NCI-H526 (cell line): ENCODE measurements around the gene PSMA3.

ENCODE experiments used
- DNase-seq, 2 experiments: peaks; one replicate each; lab custom pipeline; 2025; lab: John Stamatoyannopoulos, UW

The PSMA3 gene

DNA sequence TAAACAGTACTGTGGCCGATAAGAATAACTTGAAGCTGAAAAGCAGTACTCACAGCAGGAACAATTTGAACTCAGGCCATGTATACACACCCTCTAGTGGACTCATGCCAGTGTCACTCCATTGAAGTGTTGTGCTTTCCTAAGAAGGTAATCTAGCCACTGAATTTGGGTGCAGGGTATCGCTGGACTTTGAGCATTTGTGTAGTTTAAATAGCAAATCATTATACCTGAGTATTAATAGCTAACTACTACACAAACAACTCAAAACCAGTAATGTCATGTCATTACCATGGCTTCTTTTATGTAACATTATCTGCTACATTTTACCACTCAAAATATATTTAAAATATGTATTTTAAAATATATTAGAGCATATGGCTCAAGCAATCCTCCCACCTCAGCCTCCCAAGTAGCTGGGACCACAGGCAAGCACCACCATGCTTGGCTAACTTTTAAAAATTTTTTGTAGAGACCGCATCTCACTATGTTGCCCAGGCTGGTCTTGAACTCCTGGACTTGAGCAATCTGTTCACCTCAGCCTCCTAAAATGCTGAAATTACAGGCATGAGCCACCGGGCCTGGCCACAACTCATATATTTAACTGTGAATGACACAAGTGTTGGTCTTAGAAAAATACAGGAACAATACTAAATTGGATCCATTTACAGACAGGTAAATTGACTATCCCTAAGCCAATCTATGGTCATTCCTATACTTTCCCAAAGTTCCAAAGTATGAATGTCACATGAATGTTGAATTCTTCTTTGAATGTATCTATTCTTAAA is 28.1 kb downstream of the PSMA3 start:
- DNase-seq = no peak

DNA sequence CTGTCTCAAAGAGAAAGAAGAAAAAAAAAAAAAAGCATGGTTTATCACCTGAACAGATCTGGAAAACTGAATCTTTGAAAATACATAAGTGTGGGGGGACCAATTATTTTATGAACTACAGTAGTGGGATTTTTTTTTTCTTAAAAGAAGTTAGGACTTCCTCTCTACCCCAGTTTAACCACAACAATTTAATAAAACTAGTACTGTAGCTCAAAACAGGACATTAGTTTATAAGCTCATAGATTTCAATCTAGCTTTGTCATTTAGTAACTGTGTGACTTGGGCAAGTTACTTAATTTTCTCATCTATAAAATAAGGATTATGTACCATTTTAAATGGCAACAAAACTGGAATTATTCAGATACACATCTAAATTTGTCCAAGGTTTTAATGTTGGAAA is 30.2 kb downstream of the PSMA3 start:
- no peak for DNase-seq

DNA sequence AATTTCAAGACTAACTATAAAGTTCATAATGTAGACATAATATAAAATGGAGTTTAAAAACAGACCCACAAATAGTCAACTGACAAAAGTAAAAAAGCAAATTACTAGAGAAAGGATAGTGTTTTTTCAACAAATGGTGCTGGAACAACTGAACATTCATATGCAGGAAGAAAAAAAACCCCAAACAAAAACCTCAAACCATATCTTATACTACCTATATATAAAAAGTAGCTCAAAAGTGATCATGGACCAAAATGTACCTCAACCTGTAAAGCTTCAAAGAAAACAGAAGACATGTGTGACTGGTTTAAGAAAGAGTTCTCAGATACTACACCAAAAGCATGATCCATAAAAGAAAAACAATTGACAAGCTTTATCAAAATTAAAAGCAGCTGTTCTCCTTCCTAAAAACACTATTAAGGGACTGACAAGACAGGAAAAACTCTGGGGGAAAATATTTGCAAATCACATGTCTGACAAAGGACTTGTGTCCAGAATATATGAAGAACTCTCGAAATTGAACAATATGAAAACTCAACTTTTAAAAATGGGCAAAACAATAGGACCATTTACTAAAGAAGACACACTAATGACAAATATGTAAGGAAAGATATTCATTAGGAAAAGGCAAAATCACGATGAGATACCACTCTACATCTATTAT is 31.0 kb downstream of the PSMA3 start:
- no peak for DNase-seq

DNA sequence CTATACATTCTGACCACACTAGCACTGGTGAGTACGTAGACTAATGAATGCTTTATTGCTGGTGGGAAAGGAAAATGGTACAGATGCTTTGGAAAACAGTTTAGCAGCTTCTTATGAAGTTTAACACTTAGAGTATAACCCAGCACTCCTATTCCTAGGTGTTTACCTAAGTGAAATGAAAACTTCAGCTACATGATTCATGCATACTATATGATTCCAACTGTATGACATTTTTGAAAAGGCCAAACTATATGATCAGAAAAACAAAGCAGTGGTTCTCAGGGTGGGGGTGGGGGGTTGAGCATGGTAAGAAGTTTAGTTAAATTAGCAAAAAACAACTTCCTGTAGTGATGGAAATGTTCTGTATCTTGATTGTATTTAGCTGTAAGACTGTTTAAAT is 31.6 kb downstream of the PSMA3 start:
- no peak for DNase-seq

DNA sequence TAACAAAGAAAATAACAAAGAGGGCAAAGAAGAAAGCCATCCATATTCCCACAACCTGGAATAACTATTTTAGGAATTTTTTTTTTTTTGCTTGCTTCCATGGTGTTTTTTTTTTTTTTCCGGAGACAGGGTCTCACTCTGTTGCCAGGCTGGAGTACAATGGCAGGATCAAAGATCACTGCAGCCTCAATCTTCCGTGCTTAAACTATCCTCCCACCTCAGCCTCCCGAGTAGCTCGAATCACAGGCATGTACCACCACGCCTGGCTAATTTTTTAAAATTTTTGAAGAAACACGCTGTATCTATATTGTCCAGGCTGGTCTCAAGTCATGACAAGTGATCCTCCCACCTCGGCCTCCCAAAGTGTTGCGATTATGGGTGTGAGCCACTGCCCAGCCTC is 33.5 kb downstream of the PSMA3 start:
- no peak for DNase-seq

DNA sequence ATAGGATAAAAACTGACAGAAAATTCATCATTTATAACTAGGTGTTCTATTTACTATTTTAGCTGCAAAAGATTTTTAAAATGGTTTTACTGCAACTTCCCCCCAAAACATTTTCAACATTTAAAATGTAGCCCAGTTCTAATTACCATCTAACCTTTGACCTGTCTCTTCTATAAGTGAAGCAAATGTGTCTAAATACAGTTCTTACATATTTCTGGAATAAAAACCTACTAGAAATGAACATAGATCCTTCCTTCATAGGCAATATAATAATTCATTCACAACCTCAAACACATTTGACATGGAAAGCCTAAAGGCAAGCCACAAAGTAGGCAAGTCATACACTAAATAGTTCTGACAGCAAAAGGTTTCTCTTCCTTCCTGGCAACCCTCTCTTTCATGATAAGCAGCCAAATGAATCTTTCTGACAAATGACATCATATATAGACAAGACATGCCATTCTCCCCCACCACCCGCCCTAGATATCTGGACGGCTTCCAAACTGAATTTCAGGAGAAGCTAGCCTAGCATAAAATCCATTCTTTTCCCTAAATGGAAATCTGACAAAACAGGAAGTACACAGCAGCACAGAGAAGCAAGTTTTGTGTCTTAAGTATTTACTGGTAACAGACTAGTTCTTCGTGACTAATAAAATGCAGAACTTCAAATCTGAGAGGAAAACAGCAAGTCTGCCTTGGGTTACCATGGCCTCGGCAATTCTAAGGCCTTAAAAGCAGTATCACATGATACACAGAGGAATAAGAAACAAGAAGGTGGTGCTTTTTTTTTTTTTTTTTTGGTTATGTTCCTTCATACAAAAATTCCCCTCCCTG is 36.5 kb downstream of the PSMA3 start:
- no peak for DNase-seq

DNA sequence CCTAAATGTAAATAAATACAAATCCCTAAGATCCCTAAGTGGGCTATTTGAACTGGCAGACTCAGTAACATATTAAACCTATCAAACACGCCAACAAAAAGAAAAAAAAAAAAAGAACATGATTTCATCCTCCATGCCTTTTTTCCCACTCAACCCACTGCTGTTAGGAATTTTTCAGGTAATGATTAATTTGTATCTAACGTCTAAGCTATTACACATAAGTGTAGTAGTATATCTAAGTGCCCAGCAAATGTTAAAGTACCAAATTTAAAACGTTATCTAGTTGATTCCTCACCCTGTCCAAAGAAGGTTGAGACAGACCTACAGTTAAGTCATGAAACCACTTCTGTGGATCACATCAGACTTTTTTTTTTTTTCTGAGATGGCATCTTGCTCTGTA is 37.3 kb downstream of the PSMA3 start:
- DNase-seq = no peak

DNA sequence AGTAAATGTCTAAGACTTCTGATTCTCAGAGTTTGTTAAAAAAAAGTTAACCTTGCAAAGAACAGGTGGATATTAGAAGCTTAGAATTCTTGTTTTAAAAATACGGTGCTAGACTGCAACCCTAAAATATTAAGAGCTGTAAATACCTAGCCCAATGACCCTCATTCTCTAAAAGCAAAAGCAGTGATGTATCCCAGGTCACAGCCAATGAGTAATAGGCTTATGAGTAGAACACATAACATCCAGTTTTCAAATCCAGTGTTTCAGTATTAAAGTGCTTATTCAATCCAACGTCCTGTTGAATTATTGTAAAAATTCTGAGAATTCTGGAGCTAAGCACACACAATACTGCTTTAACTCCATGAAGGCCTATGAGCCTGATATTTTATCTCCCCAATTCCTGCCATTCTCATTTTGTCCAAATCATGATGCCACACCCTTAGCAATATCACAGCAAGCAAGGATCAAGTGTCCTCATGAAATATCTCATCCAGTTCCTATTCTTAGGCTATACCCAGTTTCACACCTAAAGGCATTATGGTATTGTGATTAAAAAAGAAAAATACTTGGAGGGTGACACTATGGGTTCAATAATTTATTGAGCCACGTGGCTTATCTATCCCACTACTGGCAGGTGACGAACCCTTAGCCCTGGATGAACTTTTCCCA is 38.4 kb downstream of the PSMA3 start:
- no peak for DNase-seq

DNA sequence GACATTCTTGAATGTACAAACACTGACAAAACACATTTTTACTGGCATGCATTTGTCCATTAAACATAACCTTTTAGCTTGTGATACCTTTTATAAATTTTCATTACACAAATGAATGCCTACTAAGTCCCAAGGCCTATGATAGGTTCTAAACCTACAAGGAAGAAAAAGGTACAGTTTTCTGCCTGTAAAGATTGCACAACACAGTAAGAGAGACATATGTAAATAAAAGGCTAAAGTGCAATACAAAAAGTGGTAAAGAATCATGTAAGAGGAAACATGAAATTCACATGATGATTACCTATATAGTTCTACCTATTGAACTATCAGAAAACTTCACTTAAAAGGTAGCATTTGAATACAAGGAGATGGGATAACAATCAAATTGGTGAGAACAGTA is 39.1 kb downstream of the PSMA3 start:
- no peak for DNase-seq

DNA sequence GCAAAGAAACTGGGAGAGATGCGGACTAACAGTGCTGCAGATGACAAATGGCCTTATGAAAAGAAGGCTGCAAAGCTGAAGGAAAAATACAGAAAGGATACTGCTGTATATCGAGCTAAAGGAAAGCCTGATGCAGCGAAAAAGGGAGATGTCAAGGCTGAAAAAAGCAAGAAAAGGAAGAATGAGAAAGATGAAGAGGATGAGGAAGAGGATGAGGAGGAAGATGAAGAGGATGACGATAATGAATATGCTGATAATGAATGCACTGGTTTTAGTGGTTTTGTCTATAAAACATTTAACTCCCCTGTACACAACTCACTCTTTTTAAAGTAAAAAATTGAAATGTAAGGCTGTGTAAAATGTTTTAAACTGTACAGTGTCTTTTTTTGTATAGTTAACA is 40.5 kb downstream of the PSMA3 start:
- DNase-seq = no peak

DNA sequence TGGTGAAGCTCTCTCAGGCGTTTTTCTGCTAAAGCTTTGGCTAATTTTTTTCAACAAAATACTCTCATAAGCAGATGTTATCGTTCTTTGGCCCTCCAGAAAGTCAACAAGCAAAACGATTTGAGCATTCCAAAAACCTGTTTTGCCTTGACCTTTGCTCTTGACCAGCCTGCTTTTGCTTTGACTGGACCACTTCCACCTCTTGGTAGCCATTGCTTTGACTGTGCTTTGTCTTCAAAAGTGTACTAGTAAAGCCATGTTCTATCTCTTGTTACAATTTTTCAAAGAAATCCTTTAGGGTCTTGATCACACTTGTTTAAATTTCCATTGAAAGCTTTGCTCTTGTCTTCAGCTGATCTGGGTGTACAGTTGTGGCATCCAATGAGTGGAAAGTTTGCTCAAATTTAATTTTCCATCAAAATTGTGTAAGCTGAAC is 43.0 kb downstream of the PSMA3 start:
- no peak for DNase-seq

DNA sequence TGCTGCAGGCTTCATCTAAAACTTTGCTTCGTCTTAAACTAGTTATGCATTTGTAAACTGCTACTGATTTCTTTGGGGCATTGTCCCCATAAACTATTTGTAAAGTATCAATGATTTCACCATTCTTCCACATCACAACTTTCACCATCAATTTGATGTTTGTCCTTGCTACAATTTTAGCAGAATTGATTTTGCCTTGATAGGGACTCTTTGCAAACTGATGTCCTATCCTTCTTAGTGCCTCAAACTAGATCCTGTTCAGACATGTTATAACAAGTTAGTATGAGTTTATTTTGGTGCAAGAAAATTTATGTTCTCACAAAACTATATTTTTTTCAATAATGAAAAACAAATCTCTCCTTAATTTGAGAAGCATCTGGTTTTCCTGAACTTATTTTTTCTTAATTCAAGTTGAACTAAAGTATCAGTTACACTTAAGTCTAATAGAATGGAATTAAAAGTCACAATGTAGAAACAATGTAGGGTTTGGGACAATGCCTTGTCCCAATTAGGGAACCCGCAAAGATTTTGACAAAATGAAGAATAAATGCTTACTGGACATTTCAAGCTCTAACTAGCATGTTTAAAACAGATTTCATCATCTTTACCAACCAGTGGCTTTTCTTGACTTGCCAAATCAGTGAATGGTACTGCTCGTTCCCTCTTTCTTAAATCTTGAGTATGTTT is 43.6 kb downstream of the PSMA3 start:
- DNase-seq = no peak

DNA sequence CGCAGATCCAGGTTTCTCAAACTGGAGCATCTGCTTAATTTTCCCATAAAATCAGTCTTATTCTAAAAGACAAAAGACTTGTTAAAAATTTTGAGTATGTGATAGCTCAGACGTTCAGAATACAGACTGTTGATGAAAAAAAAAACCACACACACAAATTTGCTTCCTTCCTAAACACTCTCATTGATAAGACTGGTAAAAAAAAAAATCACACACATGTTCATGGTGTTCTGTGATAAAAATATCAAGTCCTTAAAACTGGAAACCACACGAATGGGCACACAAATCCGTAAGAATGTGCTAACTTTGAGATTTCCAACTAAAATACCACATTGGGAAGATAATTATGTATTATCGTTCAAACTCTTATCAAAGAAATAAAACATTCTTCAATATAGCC is 47.0 kb downstream of the PSMA3 start:
- no peak for DNase-seq

DNA sequence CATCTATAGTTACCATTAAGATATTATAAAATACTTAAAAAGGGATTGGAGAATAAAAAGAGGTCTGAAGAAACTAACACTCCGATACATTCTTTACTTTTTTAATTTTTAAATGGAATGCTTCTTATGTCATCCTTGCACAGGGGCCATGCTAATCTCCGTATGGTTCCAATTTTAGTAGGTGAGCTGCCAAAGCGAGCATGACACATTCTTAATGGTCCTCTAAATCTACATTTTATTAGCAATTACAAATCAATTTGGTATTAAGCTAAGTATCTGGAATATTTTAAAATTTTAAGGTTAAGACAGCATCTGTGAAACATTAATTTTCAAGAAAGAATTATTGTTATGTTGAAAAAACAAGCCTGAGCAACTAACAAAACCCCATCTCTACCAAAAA is 47.5 kb downstream of the PSMA3 start:
- no peak for DNase-seq

DNA sequence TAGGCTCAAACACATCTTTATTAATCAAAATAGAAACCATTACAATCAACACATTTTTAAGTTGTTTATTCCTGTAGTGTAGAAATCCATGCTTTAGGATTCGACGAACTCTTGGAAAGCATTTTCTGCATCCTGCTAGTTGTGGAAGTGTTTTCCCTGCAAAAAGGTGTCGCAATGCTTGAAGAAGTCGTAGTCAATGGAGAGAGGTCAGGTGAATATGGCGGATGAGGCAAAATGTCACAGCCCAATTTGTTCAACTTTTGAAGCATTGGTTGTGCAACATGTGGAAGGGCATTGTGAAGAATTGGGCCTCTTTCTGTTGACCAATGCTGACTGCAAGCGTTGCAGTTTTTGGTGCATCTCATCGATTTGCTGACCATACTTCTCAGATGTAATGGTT is 49.6 kb downstream of the PSMA3 start:
- DNase-seq = no peak

DNA sequence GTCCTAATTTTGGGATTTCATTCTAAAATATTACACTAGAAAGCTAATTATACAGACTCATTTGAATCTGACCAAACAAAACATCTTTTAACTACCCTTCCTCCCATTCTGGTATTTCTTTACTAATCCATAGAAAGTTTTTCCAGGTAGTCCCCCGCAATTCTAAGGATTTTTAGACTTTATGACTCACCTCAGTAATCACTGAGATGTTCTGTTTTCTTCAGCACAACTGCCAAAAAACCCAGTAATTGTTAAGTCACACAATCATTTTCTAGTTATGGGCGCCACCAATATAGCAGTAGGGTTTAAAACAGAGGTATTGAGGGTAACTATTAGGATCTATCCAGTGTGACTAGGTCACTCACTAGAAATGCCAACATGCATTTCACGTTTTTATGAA is 52.1 kb downstream of the PSMA3 start:
- no peak for DNase-seq

DNA sequence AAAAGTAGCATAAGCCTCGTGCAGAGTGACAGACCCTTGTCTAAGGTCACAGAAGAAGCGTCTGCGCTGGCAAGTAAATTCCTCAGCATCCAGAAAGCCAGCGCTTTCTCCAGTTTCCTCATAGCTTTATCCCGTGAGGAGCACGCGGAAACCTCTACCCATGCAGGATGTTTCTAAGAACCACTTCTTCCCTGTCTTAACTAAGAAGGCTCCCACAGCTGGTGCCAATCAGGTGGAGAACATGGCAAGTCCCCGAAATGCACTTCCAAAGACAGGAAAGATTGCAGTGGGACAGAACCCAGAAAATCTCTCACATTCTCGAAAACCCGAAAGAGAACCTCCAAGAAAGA is 52.7 kb downstream of the PSMA3 start:
- DNase-seq = no peak

DNA sequence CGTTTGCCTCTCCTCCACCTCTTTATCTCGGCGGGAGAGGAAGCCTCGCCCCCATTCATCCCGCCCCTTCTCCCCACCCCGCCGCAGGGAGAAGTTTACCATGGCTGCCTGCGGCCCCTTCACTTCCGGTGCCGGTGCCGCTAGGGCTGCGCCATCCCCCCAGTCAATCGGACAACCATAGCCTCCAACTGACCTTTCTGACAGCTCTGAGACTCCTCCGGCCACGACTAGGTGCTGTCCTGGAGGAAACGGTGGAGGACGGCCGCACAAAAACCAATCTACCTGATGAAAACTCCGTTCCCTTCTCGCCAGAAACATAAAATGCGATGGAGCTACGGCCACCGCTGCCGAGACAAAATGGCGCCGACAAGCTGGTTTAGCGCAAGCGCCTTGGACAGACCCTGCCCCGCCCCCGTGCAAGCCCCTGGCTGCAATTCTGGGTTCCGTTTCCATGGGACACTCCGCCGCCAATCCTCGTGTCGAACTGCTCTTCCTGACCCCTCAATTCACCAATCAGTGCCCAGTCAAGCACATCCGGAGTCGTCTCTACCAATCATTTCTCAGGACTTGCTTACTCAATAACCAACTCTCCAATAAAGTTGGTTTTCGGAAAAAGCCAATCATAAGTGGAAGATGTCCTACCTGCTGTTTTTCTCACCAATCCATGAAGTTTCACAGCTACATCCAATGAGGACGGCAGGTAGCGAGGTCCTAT is 53.3 kb downstream of the PSMA3 start:
- peak; percentile 99 to 100 for DNase-seq

DNA sequence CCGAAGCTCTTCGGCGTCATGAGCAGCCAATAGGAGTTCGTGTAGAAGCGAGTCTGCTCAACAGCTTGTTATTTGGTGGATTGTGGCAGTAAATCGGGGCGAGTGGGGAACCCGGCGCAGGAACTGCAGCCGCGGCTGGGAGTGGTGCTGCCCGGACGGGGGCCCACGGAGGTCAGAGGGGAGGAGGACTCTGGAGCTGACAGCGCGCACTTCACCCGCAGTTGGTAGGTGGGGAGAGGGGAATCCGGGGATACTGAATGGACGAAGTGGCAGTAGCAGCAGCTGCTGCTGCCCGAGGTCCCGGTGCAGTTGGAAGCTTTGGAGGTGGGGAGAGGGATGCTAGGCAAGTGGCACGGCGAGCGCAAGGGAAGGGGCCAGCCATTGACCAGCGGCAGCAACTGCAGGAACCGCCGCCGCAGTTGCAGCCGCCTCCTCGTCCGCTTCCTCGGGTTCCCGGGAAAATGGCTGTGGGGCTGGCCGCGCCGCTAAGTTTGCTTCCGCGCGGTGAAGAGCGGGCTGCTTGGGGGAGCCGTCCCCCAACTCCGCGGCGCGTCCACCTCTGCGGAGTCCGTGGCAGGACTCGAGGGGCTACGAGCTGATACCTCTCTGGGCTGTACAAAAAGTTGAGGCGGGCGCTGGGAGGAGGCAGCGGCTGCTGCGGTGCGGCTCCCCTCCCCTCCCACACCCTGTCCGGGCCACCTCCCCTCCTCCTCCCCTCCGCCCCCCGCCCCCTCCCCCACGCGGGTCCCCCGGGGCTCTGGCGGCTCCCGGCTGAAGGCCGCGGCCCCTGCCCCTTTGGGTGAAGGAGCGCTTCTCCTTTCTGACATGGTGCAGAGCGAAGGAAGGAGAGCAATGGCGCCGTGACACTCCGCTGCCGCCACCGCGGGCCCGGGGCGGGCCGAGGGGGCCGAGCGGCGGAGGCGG is 54.1 kb downstream of the PSMA3 start, which contains the start of gene ARID4A:
Gene ARID4A (plus strand): TSS at position 79 of the 924 bp plus-strand sequence. CDS start 1,300 bp downstream, outside the sequence.
- DNase-seq = peak in 1 of 2 experiments; percentile 73
